Measurements from ENCODE around the gene ZBTB17.
"Not testable (repeated sequence)": the region's sequence is repeated elsewhere in the genome, so short reads cannot be mapped to it uniquely, and the experiment has no call there.

ZBTB17 gene

DNA sequence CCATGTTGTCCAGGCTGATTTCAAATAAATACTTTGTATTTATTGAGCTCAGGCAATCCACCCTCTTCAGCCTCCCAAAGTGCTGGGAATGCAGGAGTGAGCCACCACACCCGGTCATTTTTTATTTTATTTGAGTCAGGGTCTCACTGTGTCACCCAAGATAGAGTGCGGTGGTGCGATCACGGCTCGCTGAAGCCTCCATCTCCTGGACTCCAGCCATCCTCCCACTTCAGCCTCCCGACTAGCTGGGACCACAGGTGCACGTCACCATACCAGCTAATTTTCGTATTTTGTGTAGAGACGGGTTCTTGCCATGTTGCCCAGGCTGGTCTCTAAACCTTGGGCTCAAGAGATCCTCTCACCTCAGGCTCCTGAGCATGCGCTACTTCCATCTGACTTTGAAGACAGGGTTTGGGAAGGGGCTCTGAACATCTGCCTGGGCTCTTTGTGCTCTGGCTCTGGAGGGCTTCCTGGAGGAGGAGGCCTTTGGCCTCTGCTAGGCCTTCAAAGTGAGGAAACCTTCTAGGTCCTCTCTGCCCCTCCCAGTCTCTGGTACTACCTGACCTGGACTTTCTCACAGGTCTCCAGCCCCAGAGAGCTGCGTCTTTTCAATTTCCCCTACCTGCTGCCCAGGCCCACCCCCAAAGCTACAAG lies 36.2 kb upstream of the ZBTB17 start:
- DNase-seq (ENCODE audit: low read depth): no peak

DNA sequence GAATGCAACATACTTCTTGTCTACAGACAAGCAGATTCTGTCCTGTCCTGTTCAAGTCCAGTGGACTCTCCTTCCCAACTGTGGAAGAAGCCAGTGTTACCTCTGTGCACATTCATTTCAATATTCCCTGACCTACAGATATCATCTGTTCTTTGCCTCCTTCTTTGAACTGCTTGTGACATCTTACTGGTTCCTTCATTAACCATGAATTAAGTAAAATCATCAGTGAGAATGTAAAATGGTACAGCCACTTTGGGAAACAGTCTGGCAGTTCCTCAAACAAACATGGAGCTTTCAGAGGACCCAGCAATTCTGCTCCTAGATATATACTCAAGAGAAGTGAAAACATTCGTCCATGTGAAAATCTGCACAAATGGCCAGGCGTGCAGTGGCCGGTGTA lies 34.9 kb upstream of the ZBTB17 start:
- no peak for DNase-seq (ENCODE audit: low read depth)

DNA sequence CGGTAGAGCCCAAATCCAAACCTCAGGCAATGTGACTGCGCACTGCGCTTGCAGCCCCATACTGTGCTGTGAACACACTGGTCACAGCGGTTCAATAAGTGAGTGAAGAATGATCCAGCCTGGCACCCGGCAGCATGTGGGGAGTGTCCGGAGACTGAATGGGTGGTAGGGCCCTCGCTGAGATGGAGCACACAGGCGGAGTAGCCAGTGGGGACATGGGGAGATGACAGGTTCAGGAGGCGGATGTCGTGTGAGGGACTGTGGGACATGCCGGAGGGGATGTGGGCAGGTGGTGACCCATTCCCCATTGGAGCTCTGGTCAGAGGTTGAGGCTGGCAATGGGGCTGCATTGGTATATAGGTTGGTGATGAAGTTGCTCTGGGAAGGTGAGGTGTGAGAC lies 33.8 kb upstream of the ZBTB17 start:
- no peak for DNase-seq (ENCODE audit: low read depth)

GRCh38 chr1:16009030-16009460 lies 33.1 kb upstream of the ZBTB17 start:
- peak; percentile 61 for DNase-seq (ENCODE audit: low read depth)

GRCh38 chr1:16007671-16008341 lies 31.9 kb upstream of the ZBTB17 start:
- no peak for DNase-seq (ENCODE audit: low read depth)

GRCh38 chr1:16006552-16007485 lies 30.9 kb upstream of the ZBTB17 start:
- DNase-seq (ENCODE audit: low read depth): no peak

- DNase-seq (ENCODE audit: low read depth): no peak
Observed at GRCh38 chr1:16006010-16006409, 30.1 kb upstream of the ZBTB17 start.

DNA sequence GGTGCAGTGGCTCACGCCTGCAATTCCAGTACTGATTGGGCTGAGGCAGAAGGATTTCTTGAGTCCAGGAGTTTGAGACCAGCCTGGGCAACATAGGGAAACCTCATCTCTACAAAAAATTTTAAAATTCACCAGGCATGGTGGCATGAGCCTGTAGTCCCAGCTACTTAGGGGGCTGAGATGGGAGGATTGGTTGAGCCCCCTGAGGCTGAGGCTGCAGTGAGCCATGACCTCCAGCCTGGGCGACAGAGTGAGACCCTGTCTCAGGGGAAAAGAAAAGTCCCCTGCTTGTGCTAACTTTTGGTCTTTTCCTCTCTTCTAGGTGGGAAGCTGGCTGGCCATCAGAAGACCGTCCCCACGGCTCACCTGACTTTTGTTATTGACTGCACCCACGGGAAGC lies 29.7 kb upstream of the ZBTB17 start:
- DNase-seq (ENCODE audit: low read depth): no peak

DNA sequence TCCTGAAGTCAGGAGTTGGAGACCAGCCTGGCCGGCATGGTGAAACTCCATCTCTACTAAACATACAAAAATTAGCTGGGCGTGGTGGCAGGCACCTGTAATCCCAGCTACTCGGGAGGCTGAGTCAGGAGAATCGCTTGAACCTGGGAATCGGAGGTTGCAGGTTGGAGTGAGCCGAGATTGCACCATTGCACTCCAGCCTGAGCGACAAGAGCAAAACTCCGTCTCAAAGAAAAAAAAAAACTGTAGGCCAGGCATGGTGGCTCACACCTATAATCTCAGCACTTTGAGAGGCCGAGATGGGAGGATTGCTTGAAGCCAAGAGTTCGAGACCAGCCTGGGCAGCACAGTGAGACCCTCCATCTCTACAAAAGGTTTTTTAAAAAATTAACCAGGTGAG lies 25.4 kb upstream of the ZBTB17 start:
- DNase-seq (ENCODE audit: low read depth): not testable (repeated sequence)

DNA sequence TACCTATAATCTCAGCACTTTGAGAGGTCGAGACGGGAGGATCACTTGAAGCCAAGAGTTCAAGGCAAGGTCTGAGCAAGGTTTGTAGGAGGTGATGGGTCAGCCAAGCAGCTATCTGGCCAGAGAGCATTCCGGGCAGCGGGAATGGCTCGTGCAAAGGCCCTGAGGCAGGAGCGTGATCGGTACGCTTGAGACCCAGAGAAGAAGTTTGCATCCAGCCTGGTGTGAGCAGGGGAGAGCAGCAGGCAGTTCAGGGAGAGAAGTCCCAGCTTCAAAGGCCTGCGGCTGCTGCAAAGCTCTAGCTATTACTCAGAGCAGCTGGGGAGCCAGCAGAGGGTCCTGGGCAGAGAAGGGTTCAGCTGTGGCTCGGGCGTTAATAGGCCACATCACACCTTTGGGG lies 23.0 kb upstream of the ZBTB17 start:
- no peak for DNase-seq (ENCODE audit: low read depth)

- no peak for DNase-seq (ENCODE audit: low read depth)
Observed at GRCh38 chr1:15997637-15998280, 21.9 kb upstream of the ZBTB17 start.

DNA sequence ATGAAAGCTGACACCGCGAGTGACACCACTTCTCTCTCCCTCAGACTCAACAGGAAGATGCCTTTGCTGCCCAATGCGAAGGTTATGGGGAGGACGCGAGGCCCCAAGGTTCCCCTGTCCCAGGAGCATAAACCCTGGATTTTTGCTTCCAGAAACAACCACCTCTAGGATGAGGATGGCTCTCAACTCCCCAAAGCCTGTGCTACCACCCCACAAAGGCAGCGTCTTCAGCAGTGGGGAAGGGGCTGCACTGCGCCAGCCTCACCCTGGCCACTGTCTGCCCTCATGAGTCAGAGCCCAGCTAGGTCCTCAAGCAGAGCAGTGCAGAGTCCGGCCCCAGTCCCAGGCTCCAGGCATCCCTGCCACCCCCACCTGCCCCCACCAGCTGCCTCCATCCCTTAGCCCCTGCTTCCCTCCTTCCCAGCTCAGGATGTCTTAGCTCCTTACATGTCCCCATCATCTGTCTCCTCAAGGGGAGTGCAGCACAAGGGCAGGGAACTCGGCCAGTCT lies 21.2 kb upstream of the ZBTB17 start:
- no peak for DNase-seq (ENCODE audit: low read depth)

GRCh38 chr1:15994590-15995351 lies 18.9 kb upstream of the ZBTB17 start:
- no peak for DNase-seq (ENCODE audit: low read depth)

GRCh38 chr1:15994081-15994480 lies 18.2 kb upstream of the ZBTB17 start:
- no peak for DNase-seq (ENCODE audit: low read depth)

- no peak for DNase-seq (ENCODE audit: low read depth)
Observed at GRCh38 chr1:15993666-15994065, 17.8 kb upstream of the ZBTB17 start.

DNA sequence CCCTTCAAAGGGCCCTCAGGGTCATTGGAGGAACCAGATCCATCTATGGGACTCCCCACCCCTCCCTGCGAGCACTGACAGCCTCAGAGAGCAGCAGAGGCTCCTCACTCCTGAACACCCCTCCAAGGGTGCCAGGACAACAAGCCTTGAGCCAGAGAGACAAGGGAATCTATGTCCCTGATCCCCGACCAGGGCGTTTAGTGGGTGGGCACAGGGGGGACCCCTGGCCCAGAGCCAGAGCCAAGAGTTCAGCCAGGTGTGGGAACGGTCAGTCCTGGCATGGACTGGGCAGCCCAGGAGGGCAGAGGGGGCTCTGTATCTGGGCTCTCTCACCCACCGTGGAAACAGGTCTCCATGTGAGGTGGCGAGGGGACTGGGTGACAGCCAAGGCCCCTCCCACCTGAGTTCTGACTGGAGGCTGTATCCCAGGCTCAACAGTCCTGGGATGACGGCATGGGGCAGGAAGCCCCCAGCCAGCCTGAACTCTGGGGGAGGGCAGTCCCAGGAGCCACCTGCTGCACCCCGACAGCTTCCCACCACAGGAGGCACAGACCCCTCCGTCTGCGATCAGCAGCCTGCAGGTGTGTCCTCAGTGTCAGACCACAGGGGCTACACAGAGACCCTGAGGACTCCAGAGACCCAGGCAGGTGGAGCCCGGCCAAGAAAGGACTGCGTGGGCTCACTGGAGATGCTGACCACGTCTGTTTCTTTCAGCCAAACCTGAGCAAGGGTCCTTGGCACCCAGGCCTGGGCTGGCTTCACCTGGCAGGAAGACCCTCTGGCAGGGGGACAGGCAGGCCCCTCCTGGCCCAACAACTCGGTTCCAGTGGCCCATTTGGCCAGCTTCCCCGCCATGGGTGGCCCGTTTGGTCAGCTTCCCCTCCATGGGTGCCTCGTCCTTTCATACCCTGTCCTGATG lies 16.9 kb upstream of the ZBTB17 start:
- DNase-seq (ENCODE audit: low read depth): no peak

- no peak for DNase-seq (ENCODE audit: low read depth)
Observed at GRCh38 chr1:15992187-15992553, 16.3 kb upstream of the ZBTB17 start.

DNA sequence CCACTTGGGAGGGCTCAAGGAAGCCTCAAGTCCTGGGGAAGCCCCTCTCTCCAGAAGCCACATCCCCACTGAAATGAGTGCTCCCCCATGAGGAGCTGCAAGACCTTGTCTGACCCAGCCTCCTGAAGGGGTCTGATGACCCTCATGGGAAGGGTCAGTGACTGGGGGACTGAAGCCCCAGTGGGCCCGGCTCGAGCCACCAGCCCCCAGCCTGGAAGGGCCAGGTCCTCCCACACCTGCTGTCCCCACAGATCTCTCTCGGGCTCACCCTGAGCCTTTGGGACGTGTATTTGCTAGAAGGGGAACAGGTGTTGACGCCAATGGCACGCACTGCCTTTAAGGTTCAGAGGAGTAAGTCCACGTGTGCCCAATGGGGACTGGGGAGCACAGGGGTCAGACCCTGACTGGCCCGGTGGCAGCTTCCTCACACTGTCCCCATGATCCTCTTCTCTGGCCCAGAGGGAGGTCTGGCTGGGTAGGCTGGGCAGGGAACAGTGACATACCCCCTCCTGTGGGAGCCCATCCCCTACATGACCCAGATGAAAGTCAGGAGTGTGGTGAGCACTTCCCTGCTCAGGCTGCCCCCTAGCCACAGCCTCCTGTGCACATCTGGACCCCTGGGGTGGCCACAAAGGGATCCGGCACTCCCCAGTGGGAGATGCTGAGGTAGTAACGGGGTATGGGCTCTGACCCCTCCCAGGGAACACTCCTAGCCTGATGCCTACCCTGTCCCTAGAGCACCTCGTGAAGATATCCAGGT lies 15.7 kb upstream of the ZBTB17 start:
- no peak for DNase-seq (ENCODE audit: low read depth)

GRCh38 chr1:15989776-15990175 lies 13.9 kb upstream of the ZBTB17 start:
- DNase-seq (ENCODE audit: low read depth): no peak

Measured in CMK (cell line).